ENCODE results near the gene PSEN1.

PSEN1 gene

DNA sequence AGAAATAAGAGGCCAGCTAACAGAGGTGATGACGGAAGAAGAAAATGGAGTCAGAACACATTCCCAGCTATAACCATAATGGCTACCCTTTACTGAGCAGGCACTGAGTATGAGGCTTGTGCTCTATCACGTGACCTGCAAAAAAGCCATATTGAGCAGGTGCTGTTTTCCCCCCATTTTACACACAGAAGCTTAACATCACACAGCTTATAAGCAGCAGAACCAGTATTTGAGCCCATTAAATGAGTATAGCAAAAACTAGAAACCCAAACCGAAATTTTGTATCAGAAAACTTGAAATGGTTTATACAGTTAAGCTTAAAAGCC is 129.4 kb downstream of the PSEN1 start:
- Histone ChIP-seq H3K27ac (ENCODE audit: low read depth in 2 of 2, low read length in 2 of 2) (no peak overlapping the region), H3K9me3 (ENCODE audit: control insufficient read depth in 2 of 2, low read length in 2 of 2) (no peaks in the 10 kb centered on the region), H3K36me3 (ENCODE audit: control insufficient read depth in 2 of 2, insufficient read depth in 2 of 2, low read length in 2 of 2) (no peaks in the 10 kb centered on the region), H3K27me3 (ENCODE audit: control insufficient read depth in 2 of 2, insufficient read depth in 2 of 2, low read length in 2 of 2) (no peaks in the 10 kb centered on the region), H3K9ac (ENCODE audit: low read depth in 1 of 2, low read length in 2 of 2) (no peak overlapping the region), H3K4me3 (ENCODE audit: low read length in 2 of 2) (no peak overlapping the region), H3K4me1 (ENCODE audit: control insufficient read depth in 2 of 2, insufficient read depth in 2 of 2, low read length in 2 of 2) (peaks cover 0 to 2% of the 10 kb centered on the region in 2 donors)

DNA sequence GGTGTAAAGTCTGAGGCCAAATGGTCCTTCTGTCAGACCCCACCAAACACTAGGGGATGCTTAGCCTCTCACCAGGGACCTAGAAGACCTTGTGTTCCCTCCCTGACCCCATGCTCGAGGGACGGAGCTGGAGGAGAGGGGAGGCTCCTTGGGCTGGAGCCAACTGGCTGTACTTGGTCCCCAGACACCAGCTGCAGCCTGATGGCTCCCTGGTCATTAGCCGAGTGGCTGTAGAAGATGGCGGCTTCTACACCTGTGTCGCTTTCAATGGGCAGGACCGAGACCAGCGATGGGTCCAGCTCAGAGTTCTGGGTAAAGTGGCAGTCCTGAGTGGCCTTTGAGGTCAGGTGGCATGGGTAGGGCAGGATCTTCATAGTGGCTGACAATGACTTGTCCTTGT is 130.0 kb downstream of the PSEN1 start:
- H3K4me3 ChIP-seq (ENCODE audit: low read length in 2 of 2) = no peak overlapping the region
- H3K9me3 ChIP-seq (ENCODE audit: control insufficient read depth in 2 of 2, low read length in 2 of 2) = no peaks in the 10 kb centered on the region
- no peak overlapping the region for H3K27ac ChIP-seq (ENCODE audit: low read depth in 2 of 2, low read length in 2 of 2)
- H3K9ac ChIP-seq (ENCODE audit: low read depth in 1 of 2, low read length in 2 of 2) = no peak overlapping the region
- no peaks in the 10 kb centered on the region for H3K36me3 ChIP-seq (ENCODE audit: control insufficient read depth in 2 of 2, insufficient read depth in 2 of 2, low read length in 2 of 2)
- peaks cover 0 to 2% of the 10 kb centered on the region in 2 donors for H3K4me1 ChIP-seq (ENCODE audit: control insufficient read depth in 2 of 2, insufficient read depth in 2 of 2, low read length in 2 of 2)
- no peaks in the 10 kb centered on the region for H3K27me3 ChIP-seq (ENCODE audit: control insufficient read depth in 2 of 2, insufficient read depth in 2 of 2, low read length in 2 of 2)

DNA sequence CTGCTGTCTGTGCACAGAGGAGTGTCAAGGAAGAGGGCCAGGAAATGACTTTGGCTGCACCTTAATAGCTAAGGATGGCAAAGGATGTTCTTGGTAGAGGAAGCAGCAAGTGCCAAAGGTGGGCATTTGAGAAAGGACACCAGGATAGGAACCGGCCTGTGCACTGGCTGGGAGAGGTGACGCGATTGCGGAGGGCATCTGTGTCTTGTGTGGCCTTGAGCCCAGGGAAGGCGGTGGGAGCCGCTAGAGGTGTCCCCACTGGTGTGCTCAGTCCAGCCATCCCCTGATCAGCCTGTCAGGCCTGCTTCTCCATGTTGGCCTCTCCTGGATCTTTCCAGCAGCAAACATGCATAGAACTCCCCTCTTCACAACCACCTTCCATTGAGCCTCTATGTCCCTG is 131.2 kb downstream of the PSEN1 start:
- Histone ChIP-seq H3K27ac (ENCODE audit: low read depth in 2 of 2, low read length in 2 of 2) (no peak overlapping the region), H3K36me3 (ENCODE audit: control insufficient read depth in 2 of 2, insufficient read depth in 2 of 2, low read length in 2 of 2) (peaks cover 2 to 4% of the 10 kb centered on the region in 2 donors), H3K9ac (ENCODE audit: low read depth in 1 of 2, low read length in 2 of 2) (no peak overlapping the region), H3K9me3 (ENCODE audit: control insufficient read depth in 2 of 2, low read length in 2 of 2) (no peaks in the 10 kb centered on the region), H3K4me1 (ENCODE audit: control insufficient read depth in 2 of 2, insufficient read depth in 2 of 2, low read length in 2 of 2) (peaks cover 0 to 2% of the 10 kb centered on the region in 2 donors), H3K4me3 (ENCODE audit: low read length in 2 of 2) (no peak overlapping the region), H3K27me3 (ENCODE audit: control insufficient read depth in 2 of 2, insufficient read depth in 2 of 2, low read length in 2 of 2) (no peaks in the 10 kb centered on the region)

DNA sequence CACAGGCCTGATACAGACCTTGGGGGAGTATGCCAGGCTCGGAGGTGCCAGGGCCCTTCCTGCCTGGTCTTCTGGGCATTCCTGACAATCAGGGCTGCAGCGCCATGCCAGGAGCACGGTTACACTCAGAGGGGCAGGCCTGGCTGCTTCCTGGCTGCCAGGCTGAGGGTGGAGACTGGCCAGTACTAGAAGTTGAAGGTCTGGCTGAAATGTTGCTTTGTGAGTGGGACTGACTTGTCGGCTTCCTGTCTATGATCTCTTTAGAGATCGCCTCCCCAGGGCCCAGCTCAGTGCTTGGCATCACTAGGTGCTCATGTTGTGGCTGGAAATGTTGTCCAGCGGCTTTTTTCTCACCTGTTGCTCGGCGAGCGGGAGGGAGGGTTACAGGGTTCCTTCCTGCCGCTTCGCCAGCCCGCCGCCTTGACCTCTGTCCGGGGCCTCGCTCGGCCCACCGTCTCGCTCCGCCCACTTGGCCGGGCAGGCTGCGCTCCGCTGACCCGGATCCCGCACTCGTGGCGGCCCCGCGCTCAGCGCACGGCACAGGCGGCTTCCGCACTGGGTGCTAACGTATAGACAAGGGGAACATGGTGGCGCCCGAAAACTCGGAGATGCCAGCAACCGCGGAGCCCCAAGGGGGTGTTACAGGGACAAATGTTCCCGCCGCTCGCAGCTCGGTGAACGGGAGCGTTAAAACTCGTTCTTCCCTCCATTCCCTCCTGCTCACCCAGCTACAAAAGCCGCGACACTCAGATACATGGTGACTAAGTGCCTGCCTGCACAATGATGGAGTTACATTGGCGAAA is 133.6 kb downstream of the PSEN1 start:
- Histone ChIP-seq H3K4me3 (ENCODE audit: low read length in 2 of 2) (peak overlapping the region; percentile 36 to 53), H3K36me3 (ENCODE audit: control insufficient read depth in 2 of 2, insufficient read depth in 2 of 2, low read length in 2 of 2) (peaks cover 11 to 15% of the 10 kb centered on the region in 2 donors), H3K27me3 (ENCODE audit: control insufficient read depth in 2 of 2, insufficient read depth in 2 of 2, low read length in 2 of 2) (no peaks in the 10 kb centered on the region), H3K9me3 (ENCODE audit: control insufficient read depth in 2 of 2, low read length in 2 of 2) (no peaks in the 10 kb centered on the region), H3K9ac (ENCODE audit: low read depth in 1 of 2, low read length in 2 of 2) (peak overlapping the region in 1 of 2 donors; percentile 34), H3K27ac (ENCODE audit: low read depth in 2 of 2, low read length in 2 of 2) (no peak overlapping the region), H3K4me1 (ENCODE audit: control insufficient read depth in 2 of 2, insufficient read depth in 2 of 2, low read length in 2 of 2) (peaks cover 0 to 2% of the 10 kb centered on the region in 2 donors)

DNA sequence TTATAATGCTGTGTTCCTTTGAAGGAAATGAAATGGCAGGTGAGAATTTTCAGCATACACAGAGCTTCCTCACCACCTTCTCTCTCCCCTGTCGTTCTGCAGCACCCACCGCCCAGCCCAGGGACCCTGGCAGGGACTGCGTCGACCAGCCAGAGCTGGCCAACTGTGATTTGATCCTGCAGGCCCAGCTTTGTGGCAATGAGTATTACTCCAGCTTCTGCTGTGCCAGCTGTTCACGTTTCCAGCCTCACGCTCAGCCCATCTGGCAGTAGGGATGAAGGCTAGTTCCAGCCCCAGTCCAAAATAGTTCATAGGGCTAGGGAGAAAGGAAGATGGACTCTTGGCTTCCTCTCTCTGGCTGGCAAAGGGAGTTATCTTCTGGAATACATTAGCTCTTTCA is 136.1 kb downstream of the PSEN1 start:
- H3K4me1 ChIP-seq (ENCODE audit: control insufficient read depth in 2 of 2, insufficient read depth in 2 of 2, low read length in 2 of 2) = peaks cover 0 to 2% of the 10 kb centered on the region in 2 donors
- H3K27ac ChIP-seq (ENCODE audit: low read depth in 2 of 2, low read length in 2 of 2) = no peak overlapping the region
- H3K9ac ChIP-seq (ENCODE audit: low read depth in 1 of 2, low read length in 2 of 2) = no peak overlapping the region
- no peaks in the 10 kb centered on the region for H3K9me3 ChIP-seq (ENCODE audit: control insufficient read depth in 2 of 2, low read length in 2 of 2)
- peaks cover 27 to 36% of the 10 kb centered on the region in 2 donors for H3K36me3 ChIP-seq (ENCODE audit: control insufficient read depth in 2 of 2, insufficient read depth in 2 of 2, low read length in 2 of 2)
- no peaks in the 10 kb centered on the region for H3K27me3 ChIP-seq (ENCODE audit: control insufficient read depth in 2 of 2, insufficient read depth in 2 of 2, low read length in 2 of 2)
- H3K4me3 ChIP-seq (ENCODE audit: low read length in 2 of 2) = no peak overlapping the region

Data from mucosa of rectum (tissue), 2 donors.